Glutamatergic neuron (in vitro differentiated cells): ENCODE measurements around the gene CUEDC1. TPM values are rescaled to one million over a fixed set of nuclear protein-coding genes. Genes with fewer than 3 reads are reported as not detected.

Experiments
- DNase-seq: peaks from one replicate; pipeline ENCODE4 v3.0.0; 2022
- H3K27ac Mint-ChIP-seq: one replicate; pipeline ENCODE4 v1.8.0; 2020; ENCODE audit warnings: mild to moderate bottlenecking, mixed read lengths, inconsistent platforms; ENCODE audit not compliant: unreplicated experiment
- H3K27me3 Mint-ChIP-seq: one replicate; pipeline ENCODE4 v1.8.0; 2020; ENCODE audit warnings: mild to moderate bottlenecking, moderate library complexity, mixed read lengths, inconsistent platforms; ENCODE audit not compliant: unreplicated experiment
- H3K36me3 Mint-ChIP-seq: one replicate; pipeline ENCODE4 v1.8.0; 2020; ENCODE audit warnings: mild to moderate bottlenecking, mixed read lengths, inconsistent platforms; ENCODE audit not compliant: unreplicated experiment
- H3K4me1 Mint-ChIP-seq: one replicate; pipeline ENCODE4 v1.8.0; 2020; ENCODE audit warnings: mild to moderate bottlenecking, low read depth, mixed read lengths, inconsistent platforms; ENCODE audit not compliant: unreplicated experiment
- H3K4me3 Mint-ChIP-seq: one replicate; pipeline ENCODE4 v1.8.0; 2020; ENCODE audit warnings: mild to moderate bottlenecking, mixed read lengths, inconsistent platforms; ENCODE audit not compliant: unreplicated experiment
- H3K9me3 Mint-ChIP-seq: one replicate; pipeline ENCODE4 v1.8.0; 2020; ENCODE audit warnings: mild to moderate bottlenecking, moderate library complexity, mixed read lengths, inconsistent platforms; ENCODE audit not compliant: unreplicated experiment
- total RNA-seq: library from RNA; stranded (reverse); fragmentation: NEBNext Ultra II Directional; extraction: Animal tissue kit (Norgen Biotek cat#: 25700); gene quantifications from one replicate; pipeline ENCODE4 v1.2.1, GENCODE V29; 2021; ENCODE audit not compliant: unreplicated experiment
- TF ChIP-seq, protein P1 (sequence below): fragments of 200-600 bp; sonication (generic); IDR thresholded peaks from one replicate; pipeline ENCODE4 v1.5.0; 2021; ENCODE audit not compliant: partially characterized antibody, unreplicated experiment

The CUEDC1 gene
- total RNA-seq, 1 donor from 2014 or later, result 22.9 TPM

GRCh38 chr17:57895382-57896060 lies 59.7 kb downstream of the CUEDC1 start:
- Mint-ChIP-seq H3K36me3 (no peaks in the 10 kb centered on the region), H3K4me1 (peaks cover 28% of the 10 kb centered on the region), H3K27me3 (peaks cover 17% of the 10 kb centered on the region), H3K27ac (no peak overlapping the region), H3K9me3 (peaks cover 8% of the 10 kb centered on the region), H3K4me3 (no peak overlapping the region)
- DNase-seq, result no peak
- TF ChIP-seq, protein P1, sequence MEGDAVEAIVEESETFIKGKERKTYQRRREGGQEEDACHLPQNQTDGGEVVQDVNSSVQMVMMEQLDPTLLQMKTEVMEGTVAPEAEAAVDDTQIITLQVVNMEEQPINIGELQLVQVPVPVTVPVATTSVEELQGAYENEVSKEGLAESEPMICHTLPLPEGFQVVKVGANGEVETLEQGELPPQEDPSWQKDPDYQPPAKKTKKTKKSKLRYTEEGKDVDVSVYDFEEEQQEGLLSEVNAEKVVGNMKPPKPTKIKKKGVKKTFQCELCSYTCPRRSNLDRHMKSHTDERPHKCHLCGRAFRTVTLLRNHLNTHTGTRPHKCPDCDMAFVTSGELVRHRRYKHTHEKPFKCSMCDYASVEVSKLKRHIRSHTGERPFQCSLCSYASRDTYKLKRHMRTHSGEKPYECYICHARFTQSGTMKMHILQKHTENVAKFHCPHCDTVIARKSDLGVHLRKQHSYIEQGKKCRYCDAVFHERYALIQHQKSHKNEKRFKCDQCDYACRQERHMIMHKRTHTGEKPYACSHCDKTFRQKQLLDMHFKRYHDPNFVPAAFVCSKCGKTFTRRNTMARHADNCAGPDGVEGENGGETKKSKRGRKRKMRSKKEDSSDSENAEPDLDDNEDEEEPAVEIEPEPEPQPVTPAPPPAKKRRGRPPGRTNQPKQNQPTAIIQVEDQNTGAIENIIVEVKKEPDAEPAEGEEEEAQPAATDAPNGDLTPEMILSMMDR, result no peak

DNA sequence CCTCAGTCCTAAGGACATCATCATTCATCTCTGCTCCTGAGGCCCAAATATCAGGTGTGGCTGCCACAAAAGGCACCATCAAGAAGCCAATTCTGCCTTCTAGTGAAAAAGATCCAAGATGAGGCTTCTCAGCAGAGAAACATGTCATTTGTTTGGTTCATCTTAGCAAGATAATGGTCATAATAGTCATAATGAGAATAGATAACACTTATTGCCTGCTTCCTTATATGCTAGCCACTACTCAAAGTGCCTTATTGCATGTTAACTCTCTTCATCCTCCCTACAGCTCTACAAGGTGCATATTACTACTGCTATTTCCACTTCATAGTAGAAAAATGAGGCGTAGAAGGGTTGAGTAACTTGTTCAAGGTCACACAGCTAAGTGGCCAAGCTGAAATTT lies 60.4 kb downstream of the CUEDC1 start:
- Mint-ChIP-seq H3K36me3 (no peaks in the 10 kb centered on the region), H3K9me3 (peaks cover 8% of the 10 kb centered on the region), H3K27me3 (peaks cover 17% of the 10 kb centered on the region), H3K4me3 (no peak overlapping the region), H3K27ac (no peak overlapping the region), H3K4me1 (peaks cover 28% of the 10 kb centered on the region)
- DNase-seq, result no peak
- TF ChIP-seq, protein P1, result no peak

- peak overlapping the region; percentile 73 for H3K4me3 Mint-ChIP-seq
- peak overlapping the region; percentile 96 for H3K27ac Mint-ChIP-seq
- TF ChIP-seq, protein P1, result peak; percentile 21
- peak; percentile 53 for DNase-seq
- H3K27me3 Mint-ChIP-seq, result peaks cover 15% of the 10 kb centered on the region
- H3K9me3 Mint-ChIP-seq, result peaks cover 4% of the 10 kb centered on the region
- peaks cover 35% of the 10 kb centered on the region for H3K4me1 Mint-ChIP-seq
- H3K36me3 Mint-ChIP-seq, result no peaks in the 10 kb centered on the region
These were observed 62.2 kb downstream of the CUEDC1 start for GRCh38 chr17:57892820-57893595.

DNA sequence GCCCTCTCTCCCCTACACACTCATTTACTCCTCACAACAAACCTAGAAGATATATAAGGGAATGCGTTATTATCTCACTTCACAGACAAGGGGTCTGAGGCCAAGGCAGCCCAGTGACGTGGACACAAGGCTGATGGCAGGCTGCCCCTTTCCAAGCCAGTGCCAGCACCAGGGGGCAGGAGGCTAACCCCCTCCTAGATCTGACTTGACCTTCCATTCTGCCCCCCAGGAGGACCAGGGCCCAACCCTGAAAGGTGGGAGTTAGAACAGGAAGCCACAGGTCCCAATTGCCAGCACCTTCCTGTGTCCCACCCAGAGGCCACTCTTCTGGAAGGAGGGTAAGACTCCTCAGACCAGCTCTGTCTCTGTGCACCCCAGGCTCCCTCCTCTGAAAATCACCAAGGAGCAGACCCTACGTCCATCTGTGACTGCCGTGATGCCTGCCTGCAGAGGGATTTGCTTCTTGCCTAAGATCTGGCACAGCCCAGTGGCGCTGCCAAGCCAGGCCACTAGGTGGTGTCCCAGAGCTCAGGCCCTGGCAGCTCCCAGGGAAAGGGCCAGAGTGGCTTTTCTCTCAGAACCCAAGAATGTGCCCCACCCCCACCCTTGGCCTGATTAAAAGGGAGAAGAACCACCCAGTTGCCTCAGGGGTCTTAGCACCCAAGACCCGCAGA lies 62.9 kb downstream of the CUEDC1 start:
- Mint-ChIP-seq H3K4me3 (peak overlapping the region; percentile 73), H3K27me3 (peaks cover 15% of the 10 kb centered on the region), H3K27ac (peak overlapping the region; percentile 96), H3K4me1 (peaks cover 35% of the 10 kb centered on the region), H3K36me3 (no peaks in the 10 kb centered on the region), H3K9me3 (peaks cover 4% of the 10 kb centered on the region)
- DNase-seq, result peak; percentile 93
- TF ChIP-seq, protein P1, result peak; percentile 93
